Fibroblast of gingiva (primary cell): Measurements from ENCODE around the gene SIT1.

Experiments used
- DNase-seq: peaks from one replicate; pipeline ENCODE4 v3.0.0-alpha.2; 2011; ENCODE audit warnings: low read depth

Gene SIT1

GRCh38 chr9:35650341-35651158 lies at the start of gene SIT1:
Gene SIT1, minus strand, starts transcription at chr9:35650931. Its CDS starts 78 bp downstream, at chr9:35650853.
- no peak for DNase-seq

- no peak for DNase-seq
These were observed 49.3 kb upstream of the SIT1 start for GRCh38 chr9:35700031-35700430.

GRCh38 chr9:35698231-35698630 lies 47.5 kb upstream of the SIT1 start:
- no peak for DNase-seq

GRCh38 chr9:35697486-35697885 lies 46.8 kb upstream of the SIT1 start:
- DNase-seq = no peak

- DNase-seq = peak; percentile 31
These were observed 45.9 kb upstream of the SIT1 start for GRCh38 chr9:35696520-35697215.

GRCh38 chr9:35695943-35696401 lies 45.2 kb upstream of the SIT1 start:
- DNase-seq = no peak

- DNase-seq = no peak
These were observed 41.1 kb upstream of the SIT1 start for GRCh38 chr9:35691757-35692301.

GRCh38 chr9:35691334-35691650 lies 40.6 kb upstream of the SIT1 start:
- DNase-seq = no peak

- DNase-seq = peak; percentile 83
These were observed 40.0 kb upstream of the SIT1 start for GRCh38 chr9:35690614-35691333.

GRCh38 chr9:35690294-35690613 lies 39.5 kb upstream of the SIT1 start:
- DNase-seq = no peak

- peak; percentile 90 for DNase-seq
These were observed 39.0 kb upstream of the SIT1 start, which contains the start of gene TPM2 for GRCh38 chr9:35689542-35690293. Gene TPM2, minus strand, starts transcription at chr9:35689925. Its CDS starts 108 bp downstream, at chr9:35689817.

GRCh38 chr9:35688558-35689541 lies 38.1 kb upstream of the SIT1 start:
- peak; percentile 74 for DNase-seq

- no peak for DNase-seq
These were observed 37.3 kb upstream of the SIT1 start for GRCh38 chr9:35687972-35688557.

- no peak for DNase-seq
These were observed 36.6 kb upstream of the SIT1 start for GRCh38 chr9:35687306-35687705.

- peak; percentile 47 for DNase-seq
These were observed 35.8 kb upstream of the SIT1 start for GRCh38 chr9:35686222-35687203.

GRCh38 chr9:35685506-35685905 lies 34.8 kb upstream of the SIT1 start:
- DNase-seq = no peak

GRCh38 chr9:35684921-35685320 lies 34.2 kb upstream of the SIT1 start:
- DNase-seq = no peak

- DNase-seq = no peak
These were observed 32.6 kb upstream of the SIT1 start for GRCh38 chr9:35683323-35683722.
